Testis (tissue), 3 donors: ENCODE data around the gene ESYT2. TPM values are rescaled to one million over a fixed set of nuclear protein-coding genes. Genes with fewer than 3 reads are reported as not detected.
"Not testable (repeated sequence)": the region's sequence is repeated elsewhere in the genome, so short reads cannot be mapped to it uniquely, and the experiment has no call there.

ENCODE experiments used
- DNase-seq: peaks from one replicate; pipeline ENCODE4 v3.0.0-alpha.2; 2019
- H3K27ac ChIP-seq, 2 donors: fragments of 200-600 bp; sonication (generic); one replicate each; pipeline ENCODE4 v1.5.1; 2019
- H3K27me3 ChIP-seq: fragments of 200-600 bp; sonication (generic); one replicate; pipeline ENCODE4 v1.5.1; 2019
- H3K36me3 ChIP-seq: fragments of 200-600 bp; sonication (generic); one replicate; pipeline ENCODE4 v1.5.1; 2017; ENCODE audit warnings: low read depth; ENCODE audit errors: missing control alignments
- H3K4me1 ChIP-seq: fragments of 200-600 bp; sonication (generic); one replicate; pipeline ENCODE4 v1.5.1; 2019
- H3K4me3 ChIP-seq, 2 donors: fragments of 200-600 bp; sonication (generic); one replicate each; pipeline ENCODE4 v1.5.1; 2017 to 2019
- H3K9me3 ChIP-seq: fragments of 200-600 bp; sonication (generic); one replicate; pipeline ENCODE4 v1.5.1; 2017
- CTCF ChIP-seq, 3 experiments: fragments of 450-650 bp in 2 of 3; fragments of 200-600 bp in 1 of 3; sonication (generic) in 1 of 3; IDR thresholded peaks; one replicate each; pipeline ENCODE4 v1.5.1; 2016 to 2019; ENCODE audit warnings: antibody characterized with exemption in 3 of 3, mild to moderate bottlenecking in 2 of 3, moderate library complexity in 1 of 3
- POLR2A ChIP-seq: fragments of 450-650 bp; IDR thresholded peaks from one replicate; pipeline ENCODE4 v1.6.1; 2017; ENCODE audit warnings: antibody characterized with exemption, mild to moderate bottlenecking, moderate library complexity
- WGBS, 2 donors: methylation state at CpG; one replicate each; pipeline ENCODE4 v1.1.5; 2018; 5-methylcytosine and 5-hydroxymethylcytosine counted together
- intact Hi-C: fragments of 100-400 bp; cut with DNase I; formaldehyde crosslinking; loops from one replicate; pipeline ENCODE4 v1.15.1; 2023; ENCODE audit warnings: low total_unique reads
- polyA plus RNA-seq: library from polyadenylated mRNA; stranded (reverse); fragments of 350-450 nt; fragmentation: Illumina TruSeq; extraction: RNeasy Lipid Tissue Mini Kit (QIAGEN cat#74804); gene quantifications from one replicate; pipeline ENCODE4 v1.2.3, GENCODE V29; 2014; ENCODE audit warnings: low read depth, low replicate concordance; ENCODE audit not compliant: insufficient read depth
- total RNA-seq, 2 donors: library from RNA; depleted of rRNA; stranded (reverse); fragments of >200 nt; gene quantifications; one replicate each; pipeline ENCODE4 v1.2.3, GENCODE V29; 2016

Gene ESYT2
- total and polyA plus RNA-seq, 3 donors from 2014 or later, result 53.9 to 73.1 (median 61.1) TPM

GRCh38 chr7:158702944-158703343 is 126.4 kb downstream of the ESYT2 start:
- intact Hi-C loops, result loop anchor here (10.0 kb wide), 1 partner anchor 122 kb away; the partner anchor contains the start of gene ESYT2
- peaks cover 9% of the 10 kb centered on the region for H3K4me1 ChIP-seq
- H3K4me3 ChIP-seq, result no peak overlapping the region
- H3K36me3 ChIP-seq, result no peaks in the 10 kb centered on the region
- H3K9me3 ChIP-seq, result no peaks in the 10 kb centered on the region
- H3K27me3 ChIP-seq, result no peaks in the 10 kb centered on the region
- WGBS, 2 donors, result 56 to 71% methylated on average over 3 of the region's 3 CpGs
- DNase-seq, result no peak
- TF ChIP-seq CTCF (IDR thresholded peaks at IDR 0.05) (no peak), POLR2A (no peak)
- no peak overlapping the region for H3K27ac ChIP-seq

DNA sequence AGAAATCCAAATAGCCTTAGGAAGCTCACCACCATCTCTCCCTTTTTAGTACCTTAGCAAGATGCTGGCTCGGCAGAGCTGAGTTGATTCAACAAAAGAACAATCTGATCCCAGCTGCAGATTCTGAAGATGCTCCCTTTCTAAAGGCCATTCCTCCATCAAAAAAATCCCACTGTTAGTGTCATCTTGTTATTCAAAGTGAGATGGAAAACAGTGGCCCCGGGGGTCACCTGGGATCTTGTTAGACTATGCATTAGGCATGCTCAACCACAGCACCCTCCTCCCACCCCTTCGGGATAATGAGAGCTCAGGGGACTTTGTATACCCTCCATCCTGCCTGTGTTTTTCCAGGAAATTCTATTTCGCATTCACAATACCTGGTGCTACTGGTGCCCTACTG is 127.1 kb downstream of the ESYT2 start:
- TF ChIP-seq CTCF (IDR thresholded peaks at IDR 0.05) (no peak), POLR2A (no peak)
- H3K9me3 ChIP-seq, result no peaks in the 10 kb centered on the region
- H3K36me3 ChIP-seq, result no peaks in the 10 kb centered on the region
- no peak overlapping the region for H3K27ac ChIP-seq
- no peaks in the 10 kb centered on the region for H3K27me3 ChIP-seq
- H3K4me3 ChIP-seq, result no peak overlapping the region
- DNase-seq, result no peak
- H3K4me1 ChIP-seq, result peaks cover 9% of the 10 kb centered on the region
- intact Hi-C loops, result loop anchor here (10.0 kb wide), 1 partner anchor 123 kb away; the partner anchor contains the start of gene ESYT2
- 54 to 65% methylated on average over 4 of the region's 4 CpGs for WGBS, 2 donors

DNA sequence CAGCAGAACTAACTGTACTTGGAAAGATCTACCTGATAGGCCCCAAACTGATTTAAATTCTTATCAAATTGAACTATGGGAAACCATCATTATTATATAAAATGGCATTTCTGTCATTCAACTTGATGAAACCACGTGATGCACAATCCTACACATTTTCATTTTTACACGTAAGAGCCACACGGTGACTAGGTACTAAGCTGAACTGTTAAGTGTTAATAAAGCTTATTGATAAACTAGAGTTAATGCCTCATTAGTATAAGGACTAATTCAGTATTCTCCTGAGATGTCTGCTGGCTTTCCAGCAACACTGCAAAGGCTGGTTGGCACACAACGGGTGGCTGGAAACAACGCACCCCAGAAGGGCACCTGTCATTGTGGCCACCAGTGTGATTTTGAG is 129.3 kb downstream of the ESYT2 start:
- Histone ChIP-seq H3K4me1 (peaks cover 6% of the 10 kb centered on the region), H3K4me3 (no peak overlapping the region), H3K27ac (no peak overlapping the region), H3K9me3 (no peaks in the 10 kb centered on the region), H3K27me3 (no peaks in the 10 kb centered on the region), H3K36me3 (no peaks in the 10 kb centered on the region)
- intact Hi-C loops, result loop anchor here (10.0 kb wide), 1 partner anchor 125 kb away; the partner anchor contains the start of gene ESYT2
- no peak for DNase-seq
- no peak for TF ChIP-seq POLR2A
- 91 to 95% methylated on average over 5 of the region's 5 CpGs for WGBS, 2 donors

- Histone ChIP-seq H3K36me3 (no peaks in the 10 kb centered on the region), H3K27ac (no peak overlapping the region), H3K4me1 (peaks cover 6% of the 10 kb centered on the region), H3K9me3 (no peaks in the 10 kb centered on the region), H3K4me3 (no peak overlapping the region), H3K27me3 (no peaks in the 10 kb centered on the region)
- DNase-seq, result no peak
- intact Hi-C loops, result no loop called here
- TF ChIP-seq POLR2A (no peak), CTCF (IDR thresholded peaks at IDR 0.05) (no peak)
- WGBS, 2 donors, result 0% methylated on average over 1 of the region's 1 CpG
These were observed 130.0 kb downstream of the ESYT2 start for GRCh38 chr7:158699341-158699740.

DNA sequence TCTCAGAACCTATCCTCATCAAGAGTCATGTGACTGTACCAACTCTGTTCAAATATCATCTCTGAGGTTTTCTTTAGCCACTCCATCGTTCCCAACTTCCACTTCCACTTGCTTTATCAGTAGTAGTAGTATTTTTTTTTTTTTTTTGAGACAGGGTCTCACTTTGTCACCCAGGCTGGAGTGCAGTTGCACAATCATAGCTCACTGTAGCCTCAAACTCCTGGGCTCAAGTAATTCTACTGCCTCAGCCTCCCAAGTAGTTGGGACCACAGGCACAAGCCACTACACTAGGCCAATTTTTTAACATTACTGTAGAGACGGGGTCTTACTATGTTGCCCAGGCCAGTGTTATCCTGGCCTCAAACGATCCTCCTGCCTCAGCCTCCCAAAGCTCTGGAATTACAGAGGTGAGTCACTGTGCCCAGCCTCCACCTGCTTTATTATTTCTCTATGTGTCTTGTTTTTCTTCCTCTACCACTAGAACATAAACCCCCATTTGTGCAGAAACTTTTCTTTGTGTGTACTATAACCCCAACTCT is 130.6 kb downstream of the ESYT2 start:
- H3K27ac ChIP-seq, result no peak overlapping the region
- intact Hi-C loops, result no loop called here
- WGBS, 2 donors, result 94 to 98% methylated on average over 3 of the region's 3 CpGs
- H3K9me3 ChIP-seq, result no peaks in the 10 kb centered on the region
- H3K36me3 ChIP-seq, result no peaks in the 10 kb centered on the region
- no peak overlapping the region for H3K4me3 ChIP-seq
- H3K4me1 ChIP-seq, result peaks cover 6% of the 10 kb centered on the region
- no peak for DNase-seq
- TF ChIP-seq CTCF (IDR thresholded peaks at IDR 0.05) (no peak), POLR2A (no peak)
- H3K27me3 ChIP-seq, result no peaks in the 10 kb centered on the region

- H3K4me3 ChIP-seq, H3K27ac ChIP-seq, H3K9me3 ChIP-seq, intact Hi-C loops, H3K36me3 ChIP-seq, H3K27me3 ChIP-seq, H3K4me1 ChIP-seq, DNase-seq: not testable (repeated sequence)
- WGBS, 2 donors, result 95 to 98% methylated on average over 2 of the region's 2 CpGs
These were observed 131.7 kb downstream of the ESYT2 start for GRCh38 chr7:158697597-158697996.
